SK-MEL-5 (cell line): Measurements from ENCODE around the gene CRYBA1. TPM values are rescaled to one million over a fixed set of nuclear protein-coding genes. Genes with fewer than 3 reads are reported as not detected.
"Not testable (repeated sequence)": the region's sequence is repeated elsewhere in the genome, so short reads cannot be mapped to it uniquely, and the experiment has no call there.

Experiments
- DNase-seq: peaks from one replicate; pipeline ENCODE4 v3.0.0-alpha.2; 2016; ENCODE audit warnings: low read depth, low spot score
- in situ Hi-C: cut with HindIII; loops from 2 replicates; pipeline ENCODE4 v1.10.0; 2016; ENCODE audit warnings: low sequenced_read_pairs, high pct_unique_total_duplicates, low pct_unique_long_range_greater_than_20kb
- total RNA-seq: library from RNA; depleted of rRNA; stranded (reverse); fragments of >200 nt; shearing (Covaris generic); gene quantifications from 2 replicates; pipeline ENCODE4 v1.2.3, GENCODE V29; 2014

The CRYBA1 gene
- total RNA-seq, 1 experiment from 2014 or later: not detected

- DNase-seq: no peak
- in situ Hi-C loops: no loop called here
Measured at GRCh38 chr17:29233301-29233700, 13.4 kb upstream of the CRYBA1 start.

GRCh38 chr17:29234972-29235371, 11.7 kb upstream of the CRYBA1 start:
- in situ Hi-C loops, DNase-seq: not testable (repeated sequence)

GRCh38 chr17:29235904-29236303, 10.8 kb upstream of the CRYBA1 start:
- in situ Hi-C loops: no loop called here
- DNase-seq: no peak

GRCh38 chr17:29237476-29238132, 9.1 kb upstream of the CRYBA1 start:
- in situ Hi-C loops: no loop called here
- no peak for DNase-seq

- in situ Hi-C loops: no loop called here
- DNase-seq: no peak
Measured at GRCh38 chr17:29238133-29238850, 8.4 kb upstream of the CRYBA1 start.

GRCh38 chr17:29240477-29240876, 6.2 kb upstream of the CRYBA1 start:
- in situ Hi-C loops: no loop called here
- DNase-seq: no peak

- in situ Hi-C loops: no loop called here
- DNase-seq: peak; percentile 47
Measured at GRCh38 chr17:29240968-29241963, 5.4 kb upstream of the CRYBA1 start.

GRCh38 chr17:29242051-29242450, 4.6 kb upstream of the CRYBA1 start:
- in situ Hi-C loops: no loop called here
- no peak for DNase-seq

- no peak for DNase-seq
- in situ Hi-C loops: no loop called here
Measured at GRCh38 chr17:29242790-29243189, 3.9 kb upstream of the CRYBA1 start.

- in situ Hi-C loops: no loop called here
- DNase-seq: peak; percentile 73
Measured at GRCh38 chr17:29243792-29244191, 2.9 kb upstream of the CRYBA1 start.

- in situ Hi-C loops: no loop called here
- DNase-seq: no peak
Measured at GRCh38 chr17:29245401-29245800, 1.3 kb upstream of the CRYBA1 start.

GRCh38 chr17:29247219-29247618, 560 bp downstream of the CRYBA1 start:
- DNase-seq: no peak
- in situ Hi-C loops: no loop called here

GRCh38 chr17:29248845-29249244, 2.2 kb downstream of the CRYBA1 start:
- in situ Hi-C loops: no loop called here
- no peak for DNase-seq

- DNase-seq: no peak
- in situ Hi-C loops: no loop called here
Measured at GRCh38 chr17:29250666-29251065, 4.0 kb downstream of the CRYBA1 start.

GRCh38 chr17:29251184-29251583, 4.5 kb downstream of the CRYBA1 start:
- in situ Hi-C loops: no loop called here
- no peak for DNase-seq

GRCh38 chr17:29252101-29252791, 5.6 kb downstream of the CRYBA1 start:
- in situ Hi-C loops: no loop called here
- DNase-seq: peak; percentile 51

GRCh38 chr17:29253037-29253436, 6.4 kb downstream of the CRYBA1 start:
- in situ Hi-C loops: no loop called here
- DNase-seq: no peak
